ENCODE results near the gene RAB40C. TPM values are rescaled to one million over a fixed set of nuclear protein-coding genes. Genes with fewer than 3 reads are reported as not detected.

Gene RAB40C
- polyA plus RNA-seq, 1 donor, result 17.3 TPM

- DNase-seq, result no peak
These were observed 31.4 kb upstream of the RAB40C start for GRCh38 chr16:558298-559020.

GRCh38 chr16:559021-559380 is 30.9 kb upstream of the RAB40C start:
- DNase-seq, result no peak

GRCh38 chr16:559411-560203 is 30.3 kb upstream of the RAB40C start:
- no peak for DNase-seq

GRCh38 chr16:560204-560700 is 29.6 kb upstream of the RAB40C start, which contains the start of gene PRR35:
Gene PRR35 (plus strand): TSS chr16:560394. CDS start chr16:563295, 2,901 bp downstream.
- no peak for DNase-seq

GRCh38 chr16:560701-561412 is 29.0 kb upstream of the RAB40C start:
- no peak for DNase-seq

GRCh38 chr16:561413-561794 is 28.5 kb upstream of the RAB40C start:
- no peak for DNase-seq

GRCh38 chr16:561957-562938 is 27.6 kb upstream of the RAB40C start:
- no peak for DNase-seq

- DNase-seq, result no peak
These were observed 26.7 kb upstream of the RAB40C start for GRCh38 chr16:563072-563644.

GRCh38 chr16:564690-565418 is 25.0 kb upstream of the RAB40C start:
- DNase-seq, result no peak

- peak; percentile 85 for DNase-seq
These were observed 24.2 kb upstream of the RAB40C start for GRCh38 chr16:565419-566330.

- peak; percentile 82 for DNase-seq
These were observed 23.1 kb upstream of the RAB40C start, which contains the start of gene NHLRC4 for GRCh38 chr16:566475-567372. Gene NHLRC4 (plus strand): TSS chr16:567005. CDS start chr16:568048, 1,043 bp downstream.

GRCh38 chr16:567373-568256 is 22.3 kb upstream of the RAB40C start:
- no peak for DNase-seq

- no peak for DNase-seq
These were observed 21.2 kb upstream of the RAB40C start for GRCh38 chr16:568401-569258.

- no peak for DNase-seq
These were observed 20.2 kb upstream of the RAB40C start, which contains the start of gene PIGQ for GRCh38 chr16:569445-570254. Gene PIGQ (plus strand): TSS chr16:569968. CDS start chr16:574075, 4,107 bp downstream.
